ENCODE data around the gene ASB18.
"Not testable (repeated sequence)": the region's sequence is repeated elsewhere in the genome, so short reads cannot be mapped to it uniquely, and the experiment has no call there.

DNA sequence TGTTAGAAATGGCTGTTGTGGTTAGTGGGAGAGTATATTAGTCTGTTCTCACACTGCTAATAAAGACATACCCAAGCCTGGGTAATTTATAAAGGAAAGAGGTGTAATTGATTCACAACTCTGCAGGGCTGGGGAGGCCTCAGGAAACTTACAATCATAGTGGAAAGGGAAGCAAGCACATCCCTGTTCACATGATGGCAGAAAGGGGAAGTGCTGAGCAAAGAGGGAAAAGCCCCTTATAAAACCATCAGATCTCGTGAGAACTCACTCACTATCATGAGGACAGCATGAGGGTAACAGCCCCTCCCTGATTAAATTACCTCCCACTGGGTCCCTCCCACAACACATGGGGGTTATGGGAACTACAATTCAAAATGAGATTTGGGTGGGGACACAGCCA is 24.2 kb upstream of the ASB18 start:
- TF ChIP-seq CTCF (IDR thresholded peaks at IDR 0.05; ENCODE audit: extremely low read depth in 1 of 2, insufficient read depth in 1 of 2, low read depth in 1 of 2, low read length in 2 of 2); POLR2AphosphoS5 (IDR thresholded peaks at IDR 0.05; ENCODE audit: insufficient read depth, low read depth, low read length): not testable (repeated sequence)

Measured in endothelial cell of umbilical vein (primary cell).